NB4 (cell line): Measurements from ENCODE around the gene SLC25A33.

Source experiments
- DNase-seq: peaks from one replicate; pipeline ENCODE4 v3.0.0; 2010; ENCODE audit warnings: low read depth
- H3K4me3 ChIP-seq: one replicate; pipeline ENCODE4 v1.5.1; 2011; ENCODE audit warnings: mild to moderate bottlenecking, low read depth, low read length, moderate library complexity
- CTCF ChIP-seq: IDR thresholded peaks from one replicate; pipeline ENCODE4 v1.5.1; 2012; ENCODE audit warnings: low read depth, low read length
- MAX ChIP-seq: IDR thresholded peaks from 2 replicates; pipeline ENCODE4 v1.6.1; 2011; ENCODE audit warnings: low read depth, low read length
- MYC ChIP-seq: IDR thresholded peaks from 2 replicates; pipeline ENCODE4 v1.6.1; 2011; ENCODE audit warnings: low read depth, low read length
- POLR2A ChIP-seq: IDR thresholded peaks from 2 replicates; pipeline ENCODE4 v1.6.1; 2011; ENCODE audit warnings: mild to moderate bottlenecking; ENCODE audit not compliant: insufficient read length; ENCODE audit errors: extremely low read depth

SLC25A33 gene

GRCh38 chr1:9601942-9602793 lies 62.9 kb downstream of the SLC25A33 start:
- TF ChIP-seq MAX, result no peak
- TF ChIP-seq CTCF, result no peak
- TF ChIP-seq MYC, result no peak
- TF ChIP-seq POLR2A, result no peak
- no peak for DNase-seq
- no peak overlapping the region for H3K4me3 ChIP-seq

- DNase-seq, result no peak
- H3K4me3 ChIP-seq, result no peak overlapping the region
- TF ChIP-seq POLR2A (no peak), MAX (no peak), MYC (no peak), CTCF (no peak)
Observed at GRCh38 chr1:9602794-9603167, 63.5 kb downstream of the SLC25A33 start.

GRCh38 chr1:9603307-9603706 lies 64.0 kb downstream of the SLC25A33 start:
- TF ChIP-seq CTCF, result no peak
- no peak for TF ChIP-seq POLR2A
- no peak for TF ChIP-seq MAX
- TF ChIP-seq MYC, result no peak
- DNase-seq, result no peak
- H3K4me3 ChIP-seq, result no peak overlapping the region

- no peak for DNase-seq
- no peak overlapping the region for H3K4me3 ChIP-seq
- TF ChIP-seq CTCF, result no peak
- TF ChIP-seq POLR2A, result no peak
- TF ChIP-seq MAX, result no peak
- no peak for TF ChIP-seq MYC
Observed at GRCh38 chr1:9603766-9604753, 64.8 kb downstream of the SLC25A33 start.

GRCh38 chr1:9604836-9605235 lies 65.6 kb downstream of the SLC25A33 start:
- H3K4me3 ChIP-seq, result no peak overlapping the region
- no peak for DNase-seq
- TF ChIP-seq POLR2A (no peak), CTCF (no peak), MAX (no peak), MYC (no peak)
